ENCODE results near the gene SNTG2.

DNA sequence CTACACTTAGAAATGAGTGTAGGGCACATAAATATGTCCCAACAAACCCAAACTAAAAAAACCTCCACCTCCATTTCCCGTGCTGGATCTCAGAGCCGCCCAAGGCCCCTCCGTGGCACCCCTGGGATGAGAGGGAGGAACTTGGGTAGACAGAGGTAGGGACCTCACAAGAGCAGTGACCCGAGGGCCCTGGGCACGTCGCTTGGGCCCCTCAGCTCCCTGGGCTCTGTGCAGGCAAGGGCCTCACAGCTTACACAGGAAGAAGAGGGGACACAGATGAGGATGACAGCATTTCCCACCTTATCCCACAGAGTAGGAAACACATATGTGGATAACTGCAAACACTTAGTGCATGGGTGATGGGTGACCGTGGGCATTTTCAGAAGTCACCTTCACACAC lies 368.7 kb downstream of the SNTG2 start:
- TF ChIP-seq SMARCC2 (IDR thresholded peaks at IDR 0.05) (no peak), POLR2AphosphoS5 (IDR thresholded peaks at IDR 0.05; ENCODE audit: low read depth, low read length) (no peak), CTCF (CRISPR knock-in tag; IDR thresholded peaks at IDR 0.05) (no peak), MATR3 (CRISPR knock-in tag; IDR thresholded peaks at IDR 0.05) (no peak), RAD21 (CRISPR knock-in tag; IDR thresholded peaks at IDR 0.05) (no peak)
- TF ChIP-seq, protein P1, sequence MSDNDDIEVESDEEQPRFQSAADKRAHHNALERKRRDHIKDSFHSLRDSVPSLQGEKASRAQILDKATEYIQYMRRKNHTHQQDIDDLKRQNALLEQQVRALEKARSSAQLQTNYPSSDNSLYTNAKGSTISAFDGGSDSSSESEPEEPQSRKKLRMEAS (IDR thresholded peaks at IDR 0.05) = no peak
